Thymus (tissue), 11 donors: ENCODE results near the gene DRD1. TPM values are rescaled to one million over a fixed set of nuclear protein-coding genes. Genes with fewer than 3 reads are reported as not detected.

ENCODE experiments used
- DNase-seq, 9 donors: peaks; one replicate each; pipeline ENCODE4 v3.0.0-alpha.2; 2013; ENCODE audit warnings: low spot score in 9 of 9, low read depth in 6 of 9, missing footprints in 1 of 9
- H3K27ac ChIP-seq, 2 donors: one replicate each; pipeline ENCODE4 v1.5.1; 2013; ENCODE audit warnings: control low read depth in 1 of 2, low read depth in 1 of 2, low read length in 1 of 2, mild to moderate bottlenecking in 1 of 2, moderate library complexity in 1 of 2
- H3K27me3 ChIP-seq, 2 donors: one replicate each; pipeline ENCODE4 v1.5.1; 2013; ENCODE audit warnings: low read length in 1 of 2; ENCODE audit not compliant: control insufficient read depth in 2 of 2, insufficient read depth in 1 of 2
- H3K36me3 ChIP-seq, 2 donors: one replicate each; pipeline ENCODE4 v1.5.1; 2013; ENCODE audit warnings: low read length in 1 of 2, mild to moderate bottlenecking in 1 of 2, moderate library complexity in 1 of 2; ENCODE audit not compliant: control insufficient read depth in 2 of 2, insufficient read depth in 2 of 2
- H3K4me1 ChIP-seq, 2 donors: one replicate each; pipeline ENCODE4 v1.5.1; 2013; ENCODE audit warnings: low read length in 2 of 2; ENCODE audit not compliant: control insufficient read depth in 2 of 2, insufficient read depth in 2 of 2
- H3K4me3 ChIP-seq, 2 donors: one replicate each; pipeline ENCODE4 v1.5.1; 2013; ENCODE audit warnings: low read length in 2 of 2, control low read depth in 1 of 2, mild to moderate bottlenecking in 1 of 2
- H3K9me3 ChIP-seq, 2 donors: one replicate each; pipeline ENCODE4 v1.5.1; 2013; ENCODE audit warnings: low read length in 1 of 2, mild to moderate bottlenecking in 1 of 2; ENCODE audit not compliant: control insufficient read depth in 2 of 2, insufficient read depth in 1 of 2
- WGBS: extraction: QIAGEN DNeasy Blood & Tissue Kit; methylation state at CpG from one replicate; pipeline ENCODE4 v1.1.7; 2013; 5-methylcytosine and 5-hydroxymethylcytosine counted together
- polyA plus RNA-seq: library from polyadenylated mRNA; stranded (reverse); fragments of 200-250 nt; gene quantifications from one replicate; pipeline ENCODE4 v1.2.3, GENCODE V29; 2013
- total RNA-seq: library from RNA; stranded (reverse); fragments of 120-200 nt; gene quantifications from one replicate; pipeline ENCODE4 v1.2.4, GENCODE V29; 2013
- donor health status: healthy.

Gene DRD1
- total and polyA plus RNA-seq, 2 donors = 0.41 to 0.80 TPM

- Histone ChIP-seq H3K9me3 (no peaks in the 10 kb centered on the region), H3K27me3 (no peaks in the 10 kb centered on the region), H3K27ac (no peak overlapping the region), H3K36me3 (no peaks in the 10 kb centered on the region), H3K4me1 (no peaks in the 10 kb centered on the region), H3K4me3 (no peak overlapping the region)
- DNase-seq = no peak
- 75% methylated on average over 4 of the region's 4 CpGs for WGBS
These were observed 50.1 kb downstream of the DRD1 start for GRCh38 chr5:175393897-175394296.

GRCh38 chr5:175392236-175392635 lies 51.7 kb downstream of the DRD1 start:
- H3K4me1 ChIP-seq = no peaks in the 10 kb centered on the region
- 89% methylated on average over 5 of the region's 5 CpGs for WGBS
- H3K4me3 ChIP-seq = no peak overlapping the region
- H3K27me3 ChIP-seq = no peaks in the 10 kb centered on the region
- no peak overlapping the region for H3K27ac ChIP-seq
- no peaks in the 10 kb centered on the region for H3K9me3 ChIP-seq
- no peaks in the 10 kb centered on the region for H3K36me3 ChIP-seq
- no peak for DNase-seq

- DNase-seq = no peak
- H3K27me3 ChIP-seq = no peaks in the 10 kb centered on the region
- no peaks in the 10 kb centered on the region for H3K9me3 ChIP-seq
These were observed 53.5 kb downstream of the DRD1 start for GRCh38 chr5:175390352-175391083.

More at GRCh38 chr5:175390352-175391083, 53.5 kb downstream of the DRD1 start:
- WGBS = 98% methylated on average over 4 of the region's 4 CpGs
- H3K27ac ChIP-seq = no peak overlapping the region
- no peaks in the 10 kb centered on the region for H3K36me3 ChIP-seq
- no peaks in the 10 kb centered on the region for H3K4me1 ChIP-seq
- no peak overlapping the region for H3K4me3 ChIP-seq

Other genes starting within 250 kb of the DRD1 start
- gene SFXN1, start 34.4 kb upstream of the DRD1 start, total RNA-seq = 48.5 TPM
- 22.3 TPM for gene SFXN1, start 34.4 kb upstream of the DRD1 start, polyA plus RNA-seq
- gene HRH2, start 213.9 kb upstream of the DRD1 start, total RNA-seq = 4.2 TPM
- gene HRH2, start 213.9 kb upstream of the DRD1 start, polyA plus RNA-seq = 5.2 TPM